ENCODE data around the gene ABCA9. TPM values are rescaled to one million over a fixed set of nuclear protein-coding genes. Genes with fewer than 3 reads are reported as not detected.

The ABCA9 gene
- total and polyA plus RNA-seq, 9 of the 15 experiments (the other 6 are each of a cell fraction or from before 2014, with no cell fraction given): 0.04 TPM; not detected in 8

GRCh38 chr17:69030169-69030568, 30.6 kb downstream of the ABCA9 start:
- Histone ChIP-seq H3K4me2 (ENCODE audit: insufficient read depth, low read length) (no peak overlapping the region), H3K27me3 (ENCODE audit: control insufficient read depth in 2 of 2, insufficient read depth in 2 of 2, low read length in 2 of 2) (no peaks in the 10 kb centered on the region), H3K4me3 (no peak overlapping the region), H3K9ac (ENCODE audit: insufficient read depth in 1 of 2, low read depth in 2 of 2, low read length in 2 of 2) (no peak overlapping the region), H3K9me3 (replicated peaks; ENCODE audit: control insufficient read depth, insufficient read depth, low read depth, low read length) (no peaks in the 10 kb centered on the region), H3K9me1 (ENCODE audit: control insufficient read depth, insufficient read depth, low read length) (no peaks in the 10 kb centered on the region), H3K36me3 (ENCODE audit: control insufficient read depth, insufficient read depth, low read length) (no peaks in the 10 kb centered on the region), H2AFZ (ENCODE audit: low read depth, low read length) (peak overlapping the region; percentile 12), H3K4me1 (replicated peaks in 1 of 2; ENCODE audit: control insufficient read depth in 2 of 2, insufficient read depth in 2 of 2, low read length in 2 of 2) (peaks cover 0 to 3% of the 10 kb centered on the region in 2 experiments; a peak in 2 of 5 replicates), H3K27ac (ENCODE audit: extremely low read depth, low read depth, low read length) (no peak overlapping the region), H4K20me1 (replicated peaks; ENCODE audit: control insufficient read depth, insufficient read depth, low read length) (no peaks in the 10 kb centered on the region), H3K79me2 (ENCODE audit: control insufficient read depth, insufficient read depth, low read length) (no peaks in the 10 kb centered on the region)
- FAIRE-seq: no peak
- DNase-seq (ENCODE audit: extremely low read depth in 1 of 4, low spot score in 3 of 4): peak in 1 of 4 experiments; percentile 18
- in situ Hi-C loops (cut with MboI) (no loop called here), intact Hi-C loops (cut with micrococcal nuclease) (no loop called here)
- 0 out of 3 replicates have a peak, but pooled peaks have one; percentile 32 for ATAC-seq
- CTCF ChIA-PET (ENCODE audit: low intra/inter-chr PET ratio): no interaction called here
- POLR2A ChIA-PET: interaction anchor here (0.7 to 2.3 kb wide), 2 partner anchors 11 to 17 kb away, joined by 5 to 7 read pairs; no protein-coding TSS in a partner anchor
- WGBS (ENCODE audit: insufficient coverage, low coverage, missing lambda C conversion rate): 82% methylated on average over 1 of the region's 1 CpG
- no TSS peak for BruUV-seq (replicated peaks)
- no peak for TF ChIP-seq HNRNPUL1 (IDR thresholded peaks at IDR 0.05; ENCODE audit: low read length)
- no peak for TF ChIP-seq ZNF165 (CRISPR knock-in tag; IDR thresholded peaks at IDR 0.05; ENCODE audit: borderline replicate concordance)
- no peak for TF ChIP-seq PCBP2 (IDR thresholded peaks at IDR 0.05; ENCODE audit: low read depth, low read length, poor library complexity, severe bottlenecking)
- no peak for TF ChIP-seq CTBP1 (IDR thresholded peaks at IDR 0.05; ENCODE audit: borderline replicate concordance)
- TF ChIP-seq SPI1 (IDR thresholded peaks at IDR 0.05; ENCODE audit: borderline replicate concordance, low read depth, low read length): no peak
- no peak for TF ChIP-seq ZFP30 (CRISPR knock-in tag; IDR thresholded peaks at IDR 0.05; ENCODE audit: borderline replicate concordance)
- no peak for TF ChIP-seq ARID3B (CRISPR knock-in tag; IDR thresholded peaks at IDR 0.05; ENCODE audit: borderline replicate concordance)
- peak; percentile 70 for TF ChIP-seq MAFG (tag; conservative IDR thresholded peaks at IDR 0.05)
- no peak for TF ChIP-seq KLF13 (tag; IDR thresholded peaks at IDR 0.05; ENCODE audit: borderline replicate concordance, low read depth)
- peak; percentile 36; the same call in 1 of the 2 replicates for TF ChIP-seq MGA (IDR thresholded peaks at IDR 0.05)
